ENCODE data around the gene TBCCD1.
"Not testable (repeated sequence)": the region's sequence is repeated elsewhere in the genome, so short reads cannot be mapped to it uniquely, and the experiment has no call there.

The TBCCD1 gene

GRCh38 chr3:186540221-186540834 lies 26.8 kb downstream of the TBCCD1 start:
- TF ChIP-seq CTCF (IDR thresholded peaks at IDR 0.05; ENCODE audit: insufficient read depth, low read depth, low read length, missing control alignments), result peak; percentile 75
- no peak overlapping the region for H3K4me3 ChIP-seq (ENCODE audit: low read length)

GRCh38 chr3:186538779-186539178 lies 28.4 kb downstream of the TBCCD1 start:
- no peak for TF ChIP-seq CTCF (IDR thresholded peaks at IDR 0.05; ENCODE audit: insufficient read depth, low read depth, low read length, missing control alignments)
- no peak for DNase-seq (ENCODE audit: low read depth)
- no peak overlapping the region for H3K4me3 ChIP-seq (ENCODE audit: low read length)

More at GRCh38 chr3:186540221-186540834, 26.8 kb downstream of the TBCCD1 start:
- peak; percentile 84 for DNase-seq (ENCODE audit: low read depth)

- TF ChIP-seq CTCF (IDR thresholded peaks at IDR 0.05; ENCODE audit: insufficient read depth, low read depth, low read length, missing control alignments), result no peak
- no peak overlapping the region for H3K4me3 ChIP-seq (ENCODE audit: low read length)
- DNase-seq (ENCODE audit: low read depth), result peak; percentile 47
Measured at GRCh38 chr3:186536883-186537844, 30.0 kb downstream of the TBCCD1 start.

- H3K4me3 ChIP-seq (ENCODE audit: low read length), result no peak overlapping the region
- DNase-seq (ENCODE audit: low read depth), result no peak
- no peak for TF ChIP-seq CTCF (IDR thresholded peaks at IDR 0.05; ENCODE audit: insufficient read depth, low read depth, low read length, missing control alignments)
Measured at GRCh38 chr3:186534113-186534669, 32.9 kb downstream of the TBCCD1 start.

GRCh38 chr3:186532598-186533072 lies 34.5 kb downstream of the TBCCD1 start:
- H3K4me3 ChIP-seq (ENCODE audit: low read length), result no peak overlapping the region
- TF ChIP-seq CTCF (IDR thresholded peaks at IDR 0.05; ENCODE audit: insufficient read depth, low read depth, low read length, missing control alignments), result no peak
- no peak for DNase-seq (ENCODE audit: low read depth)

- not testable (repeated sequence) for H3K4me3 ChIP-seq (ENCODE audit: low read length); DNase-seq (ENCODE audit: low read depth)
Measured at GRCh38 chr3:186531694-186532093, 35.4 kb downstream of the TBCCD1 start.

GRCh38 chr3:186530415-186530814 lies 36.7 kb downstream of the TBCCD1 start:
- TF ChIP-seq CTCF (IDR thresholded peaks at IDR 0.05; ENCODE audit: insufficient read depth, low read depth, low read length, missing control alignments), result no peak
- no peak for DNase-seq (ENCODE audit: low read depth)
- H3K4me3 ChIP-seq (ENCODE audit: low read length), result no peak overlapping the region

Data from epithelial cell of esophagus (primary cell).